Breast epithelium (tissue), 3 donors: ENCODE results near the gene OR51G1.

ENCODE experiments used
- POLR2A ChIP-seq: fragments of 450-650 bp; IDR thresholded peaks from one replicate; pipeline ENCODE4 v1.6.1; 2016; ENCODE audit warnings: antibody characterized with exemption, mild to moderate bottlenecking, moderate library complexity
- TF ChIP-seq, protein P1 (sequence below), 3 donors: fragments of 450-650 bp; IDR thresholded peaks; one replicate each; pipeline ENCODE4 v1.5.1; 2016 to 2017; ENCODE audit warnings: antibody characterized with exemption in 3 of 3, mild to moderate bottlenecking in 3 of 3, moderate library complexity in 3 of 3

DNA sequence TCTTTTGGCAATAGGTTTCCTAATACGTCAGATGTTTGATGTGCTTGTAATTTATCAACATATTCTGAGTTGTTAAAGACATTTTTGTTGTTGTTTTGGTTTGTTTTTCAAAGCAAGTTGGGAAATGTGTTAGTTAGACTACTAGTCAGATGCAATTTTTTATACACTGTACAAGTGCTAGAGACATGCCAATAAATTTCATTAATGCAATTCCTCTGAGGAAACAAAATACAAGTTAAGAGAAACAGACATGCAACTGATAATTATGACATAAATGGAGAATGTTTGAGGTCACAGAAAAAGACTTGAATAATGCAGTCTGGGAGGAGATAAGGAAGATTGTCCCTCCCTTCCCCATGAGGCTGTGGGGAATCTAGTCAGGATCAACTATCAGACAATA, 36.5 kb downstream of the OR51G1 start:
- TF ChIP-seq, protein P1, sequence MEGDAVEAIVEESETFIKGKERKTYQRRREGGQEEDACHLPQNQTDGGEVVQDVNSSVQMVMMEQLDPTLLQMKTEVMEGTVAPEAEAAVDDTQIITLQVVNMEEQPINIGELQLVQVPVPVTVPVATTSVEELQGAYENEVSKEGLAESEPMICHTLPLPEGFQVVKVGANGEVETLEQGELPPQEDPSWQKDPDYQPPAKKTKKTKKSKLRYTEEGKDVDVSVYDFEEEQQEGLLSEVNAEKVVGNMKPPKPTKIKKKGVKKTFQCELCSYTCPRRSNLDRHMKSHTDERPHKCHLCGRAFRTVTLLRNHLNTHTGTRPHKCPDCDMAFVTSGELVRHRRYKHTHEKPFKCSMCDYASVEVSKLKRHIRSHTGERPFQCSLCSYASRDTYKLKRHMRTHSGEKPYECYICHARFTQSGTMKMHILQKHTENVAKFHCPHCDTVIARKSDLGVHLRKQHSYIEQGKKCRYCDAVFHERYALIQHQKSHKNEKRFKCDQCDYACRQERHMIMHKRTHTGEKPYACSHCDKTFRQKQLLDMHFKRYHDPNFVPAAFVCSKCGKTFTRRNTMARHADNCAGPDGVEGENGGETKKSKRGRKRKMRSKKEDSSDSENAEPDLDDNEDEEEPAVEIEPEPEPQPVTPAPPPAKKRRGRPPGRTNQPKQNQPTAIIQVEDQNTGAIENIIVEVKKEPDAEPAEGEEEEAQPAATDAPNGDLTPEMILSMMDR (IDR thresholded peaks at IDR 0.05), result no peak
- no peak for TF ChIP-seq POLR2A
